Measurements from ENCODE around the gene TMBIM6.
A peak's percentile ranks its signal among the peaks of the same experiment; 100 is the strongest.
"Not testable (repeated sequence)": the region's sequence is repeated elsewhere in the genome, so short reads cannot be mapped to it uniquely, and the experiment has no call there.

Gene TMBIM6

DNA sequence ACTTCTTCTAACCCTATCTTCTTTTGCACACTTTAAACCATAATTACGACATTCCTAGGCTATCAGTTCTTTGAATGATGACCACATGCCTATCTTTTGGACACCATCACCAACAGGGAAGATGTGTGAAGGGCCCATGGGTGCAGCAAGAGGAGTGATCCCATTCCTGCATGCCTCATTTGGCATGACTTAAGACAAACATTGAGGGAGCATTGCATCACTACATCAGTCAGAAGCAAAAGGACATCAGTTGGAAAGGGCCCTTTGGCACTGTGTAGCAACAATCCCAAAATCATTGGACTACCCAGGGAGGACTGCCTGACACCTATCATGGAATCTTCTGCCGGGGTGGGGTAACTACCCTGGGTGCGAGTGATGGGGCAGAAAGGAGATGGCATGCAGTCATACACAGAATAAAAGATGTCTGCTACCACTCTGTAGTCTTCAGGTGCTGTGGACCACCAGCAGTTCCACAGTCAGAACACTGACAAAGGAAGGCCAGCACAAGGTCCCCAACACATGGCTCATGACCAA is 10.7 kb upstream of the TMBIM6 start:
- DNase-seq: no peak

DNA sequence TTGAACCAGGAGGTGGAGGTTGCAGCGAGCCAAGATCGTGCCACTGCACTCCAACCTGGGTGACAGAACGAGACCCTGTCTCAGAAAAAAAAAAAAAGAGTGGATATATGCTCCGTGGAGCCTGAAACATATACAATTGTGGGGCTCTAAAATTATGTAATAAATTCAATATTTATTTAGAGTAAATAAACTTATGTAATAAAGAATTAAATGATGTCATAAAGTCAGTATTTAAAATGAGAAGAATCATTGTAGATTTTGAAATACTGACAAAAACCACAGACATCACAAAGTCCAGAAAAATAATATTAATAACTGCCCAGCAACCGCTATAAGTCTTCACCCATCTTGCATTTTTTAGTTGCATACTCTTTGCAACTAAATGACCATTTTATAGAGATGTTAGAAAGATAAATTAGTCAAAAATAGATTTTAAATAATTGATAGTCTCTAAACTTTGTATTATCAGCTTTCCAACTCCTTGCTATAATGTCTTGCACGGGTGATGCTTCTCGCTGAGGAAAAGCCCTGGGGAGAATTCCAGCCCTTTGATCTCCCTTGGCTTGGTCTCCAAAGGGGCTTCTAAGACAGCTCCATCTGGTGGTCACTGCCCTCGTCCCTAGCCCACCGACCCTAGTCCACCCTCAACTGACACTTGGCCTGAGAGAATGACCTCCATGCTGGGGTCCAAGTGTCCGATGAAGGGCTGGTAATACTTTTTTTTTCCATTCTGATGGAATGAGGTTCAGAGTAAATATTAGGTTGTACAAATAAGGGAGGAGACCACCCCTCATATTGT is 7.9 kb upstream of the TMBIM6 start:
- DNase-seq: no peak

DNA sequence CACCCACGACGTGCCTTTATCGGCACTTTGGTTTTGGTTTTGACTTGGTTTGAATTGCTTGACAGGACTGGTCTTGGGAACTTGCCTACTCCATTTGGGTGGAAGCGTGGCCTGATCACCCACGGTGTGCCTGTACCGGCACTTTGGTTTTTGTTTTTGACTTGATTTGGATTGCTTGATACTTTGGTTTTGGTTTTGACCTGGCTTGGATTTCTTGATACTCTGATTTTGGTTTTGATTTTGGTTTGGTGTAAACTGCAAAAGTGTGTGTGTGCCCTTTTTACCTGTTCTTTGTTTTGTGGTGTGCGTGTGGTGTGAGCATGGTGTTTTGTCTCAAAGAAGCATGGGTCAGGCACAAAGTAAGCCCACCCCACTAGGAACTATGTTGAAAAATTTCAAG is 6.5 kb upstream of the TMBIM6 start:
- not testable (repeated sequence) for DNase-seq

DNA sequence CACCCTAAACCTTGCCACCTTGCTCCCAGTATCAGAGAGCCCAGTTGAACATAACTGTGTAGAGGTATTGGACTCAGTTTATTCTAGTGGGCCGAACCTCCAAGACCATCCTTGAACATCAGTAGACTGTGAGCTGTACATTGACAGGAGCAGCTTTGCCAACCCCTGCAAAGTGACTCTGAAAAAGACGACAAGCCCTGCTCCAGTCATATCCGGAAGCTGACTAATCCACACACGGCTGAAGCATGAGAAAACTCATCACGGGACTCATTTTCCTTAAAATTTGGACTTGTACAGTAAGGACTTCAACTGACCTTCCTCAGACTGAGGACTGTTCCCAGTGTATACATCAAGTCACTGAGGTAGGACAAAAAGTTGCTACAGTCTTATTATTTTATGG is 2.6 kb upstream of the TMBIM6 start:
- not testable (repeated sequence) for DNase-seq

DNA sequence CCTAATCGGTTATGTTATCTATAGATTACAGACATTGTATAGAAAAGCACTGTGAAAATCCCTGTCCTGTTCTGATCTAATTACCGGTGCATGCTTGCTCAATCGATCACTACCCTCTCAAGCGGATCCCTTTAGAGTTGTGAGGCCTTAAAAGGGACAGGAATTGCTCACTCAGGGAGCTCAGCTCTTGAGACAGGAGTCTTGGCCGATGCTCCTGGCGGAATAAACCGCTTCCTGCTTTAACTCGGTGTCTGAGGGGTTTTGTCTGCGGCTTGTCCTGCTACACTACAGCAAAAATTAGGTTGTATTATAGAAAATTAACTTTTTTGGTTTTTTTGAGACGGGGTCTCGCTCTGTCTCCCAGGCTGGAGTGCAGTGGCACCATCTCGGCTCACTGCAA is 1.1 kb upstream of the TMBIM6 start:
- DNase-seq: not testable (repeated sequence)

DNA sequence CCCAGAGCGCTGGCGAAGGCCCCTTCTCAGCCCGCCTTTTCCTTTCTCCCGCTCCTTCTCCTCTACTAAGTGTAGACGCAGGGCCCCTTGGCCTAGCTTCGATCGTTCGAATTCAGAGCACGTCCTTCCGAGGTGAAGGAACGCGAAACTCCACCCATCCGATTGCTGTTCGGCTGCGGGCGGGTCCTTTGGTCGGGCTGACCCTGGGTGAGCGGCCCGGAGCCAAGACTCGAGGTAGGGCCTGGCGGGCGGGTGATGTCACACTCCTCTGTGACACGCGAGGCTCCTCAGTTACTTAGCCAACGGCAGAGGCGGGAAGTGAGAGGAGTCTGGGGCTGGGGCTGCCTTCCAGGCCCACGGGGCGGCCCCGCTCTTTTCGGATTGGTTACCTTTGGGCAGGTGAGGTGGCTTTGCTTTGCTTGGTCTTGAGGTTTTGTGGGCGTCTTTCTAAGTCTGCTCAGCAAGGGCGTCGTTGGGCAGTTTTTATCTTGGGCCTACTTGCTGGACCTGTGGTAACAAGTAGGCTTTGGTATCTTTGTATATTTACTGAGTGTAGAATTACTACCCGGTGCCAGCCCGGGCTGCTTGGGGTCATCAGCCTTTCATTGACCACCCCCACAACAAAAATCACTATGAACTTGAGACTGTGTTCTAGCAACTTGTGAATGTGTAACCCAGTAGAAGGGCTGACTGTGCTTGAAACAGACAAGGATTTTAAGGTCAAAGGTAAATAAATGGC is 694 bp downstream of the TMBIM6 start:
- DNase-seq: no peak

DNA sequence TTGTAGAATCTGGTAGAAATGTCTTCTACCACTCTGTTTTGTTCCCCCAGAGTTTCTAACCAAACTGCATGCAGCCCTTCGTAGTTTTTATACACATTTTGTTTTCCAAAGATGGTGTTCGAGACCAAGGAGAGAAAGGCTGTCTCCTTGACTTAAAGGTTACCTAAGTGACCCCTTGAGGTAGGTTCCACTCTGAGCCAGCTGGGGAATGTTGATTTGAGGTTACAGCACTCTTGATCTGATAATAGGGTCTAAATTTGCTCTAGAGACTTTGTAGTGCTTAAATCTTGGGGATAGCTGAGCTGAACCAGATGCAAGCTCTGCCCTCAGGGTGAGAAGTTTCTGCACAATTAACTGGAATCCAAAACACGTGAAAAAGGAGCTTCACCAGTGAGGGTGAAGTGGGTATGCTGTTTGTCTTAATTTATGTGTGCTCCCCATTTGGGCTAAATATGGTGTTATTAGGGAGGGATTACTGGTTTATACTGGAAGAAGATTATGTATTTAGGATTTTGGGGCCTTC is 3.1 kb downstream of the TMBIM6 start:
- no peak for DNase-seq

DNA sequence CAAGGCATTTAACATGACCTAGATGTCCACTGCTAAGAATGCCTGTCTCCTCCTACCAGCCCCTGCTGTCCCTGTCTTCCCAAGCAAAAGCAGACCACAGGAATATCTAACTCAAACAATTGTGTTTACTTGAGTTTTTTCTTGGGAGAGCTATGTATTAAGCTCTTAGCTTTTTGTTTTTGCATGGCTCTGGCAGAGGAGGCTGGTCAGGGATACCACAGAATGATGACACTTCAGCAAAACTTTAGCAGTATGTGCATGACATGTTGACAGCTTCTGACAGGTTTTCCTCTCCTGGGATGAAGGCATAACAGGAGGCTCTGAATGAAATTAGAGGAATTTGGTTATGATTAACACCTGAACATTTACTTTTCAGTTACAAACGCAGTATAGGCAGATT is 6.9 kb downstream of the TMBIM6 start:
- no peak for DNase-seq

DNA sequence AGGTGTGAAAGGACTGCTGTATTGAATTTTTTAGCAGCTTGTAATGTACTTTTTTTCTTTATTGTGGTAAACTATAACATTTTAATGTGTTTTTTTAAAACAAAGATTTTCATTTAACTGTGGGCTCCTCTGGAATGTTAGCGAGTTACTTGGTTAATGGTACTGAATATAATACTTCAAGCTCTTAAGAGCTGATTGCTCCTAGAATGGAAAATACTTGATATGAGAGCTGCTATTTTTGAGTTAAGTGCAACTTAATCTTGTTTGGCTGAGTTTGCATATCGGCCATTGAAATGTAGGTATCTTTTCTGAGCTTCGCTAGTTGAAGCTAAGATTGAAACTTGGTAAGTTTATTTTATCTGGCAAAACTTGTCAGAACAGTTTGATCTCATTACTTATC is 7.4 kb downstream of the TMBIM6 start:
- DNase-seq: no peak

DNA sequence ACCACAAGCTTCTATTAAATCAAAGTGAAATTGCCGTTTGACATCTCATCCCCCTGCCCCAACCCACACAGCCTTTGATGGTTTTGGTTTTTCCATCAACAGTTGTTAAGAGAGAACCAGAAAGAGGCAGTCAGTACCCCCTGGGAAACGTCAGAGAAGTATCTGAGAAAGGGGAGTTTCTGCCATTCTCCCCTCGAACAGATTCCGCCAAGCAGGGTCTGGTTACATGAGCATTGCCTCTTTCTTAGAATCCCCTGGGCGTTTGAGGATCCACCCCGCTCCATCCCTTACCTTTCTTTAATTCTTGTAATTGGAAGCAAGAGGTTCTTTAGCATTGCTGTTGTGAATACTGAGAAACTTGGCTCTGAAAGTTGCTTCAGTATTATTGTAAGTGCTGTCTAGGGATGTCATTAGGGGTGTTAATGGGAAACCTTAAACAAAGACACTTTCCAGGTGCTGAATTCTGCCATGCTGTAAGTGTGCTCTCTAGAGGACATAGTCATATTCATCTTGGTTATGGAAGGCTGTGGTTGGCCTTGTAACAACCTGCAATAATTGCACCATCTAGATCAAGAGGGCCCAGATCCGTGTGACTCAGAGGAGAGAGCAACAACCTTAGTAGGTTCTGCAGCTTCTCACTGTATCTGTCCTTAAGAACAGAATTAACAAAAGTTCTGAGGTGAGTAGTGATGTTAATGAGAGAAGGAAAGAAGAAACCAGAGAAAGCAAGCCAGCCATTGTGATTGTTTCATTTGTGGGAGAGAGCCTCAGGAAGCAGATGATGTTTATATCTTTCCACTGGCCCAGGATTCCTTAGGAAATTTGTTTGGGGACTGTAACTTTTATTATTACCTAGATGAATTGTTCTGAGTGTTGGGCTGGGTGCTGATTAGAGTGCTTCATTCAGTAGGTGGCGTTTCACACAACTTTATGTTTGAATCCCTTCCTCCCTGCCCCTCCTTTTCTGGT is 9.0 kb downstream of the TMBIM6 start:
- DNase-seq: no peak

DNA sequence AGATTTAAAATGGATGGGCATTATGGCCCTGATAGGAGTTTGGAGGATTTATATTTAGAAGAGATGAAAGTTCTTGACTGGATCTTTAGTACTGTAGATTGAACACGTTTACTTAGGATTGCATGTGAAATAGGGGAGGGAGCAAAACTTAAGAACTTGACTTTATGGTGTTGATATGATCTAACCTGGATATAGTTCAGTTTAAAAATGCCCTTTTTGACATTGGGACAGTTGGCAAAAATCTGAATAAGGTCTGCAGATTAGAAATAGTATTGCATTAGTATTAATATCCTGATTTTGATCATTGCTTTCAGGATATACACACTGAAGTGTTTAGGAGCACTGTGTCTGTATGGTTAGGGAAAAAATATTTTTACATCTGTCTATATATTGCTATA is 9.6 kb downstream of the TMBIM6 start:
- no peak for DNase-seq

DNA sequence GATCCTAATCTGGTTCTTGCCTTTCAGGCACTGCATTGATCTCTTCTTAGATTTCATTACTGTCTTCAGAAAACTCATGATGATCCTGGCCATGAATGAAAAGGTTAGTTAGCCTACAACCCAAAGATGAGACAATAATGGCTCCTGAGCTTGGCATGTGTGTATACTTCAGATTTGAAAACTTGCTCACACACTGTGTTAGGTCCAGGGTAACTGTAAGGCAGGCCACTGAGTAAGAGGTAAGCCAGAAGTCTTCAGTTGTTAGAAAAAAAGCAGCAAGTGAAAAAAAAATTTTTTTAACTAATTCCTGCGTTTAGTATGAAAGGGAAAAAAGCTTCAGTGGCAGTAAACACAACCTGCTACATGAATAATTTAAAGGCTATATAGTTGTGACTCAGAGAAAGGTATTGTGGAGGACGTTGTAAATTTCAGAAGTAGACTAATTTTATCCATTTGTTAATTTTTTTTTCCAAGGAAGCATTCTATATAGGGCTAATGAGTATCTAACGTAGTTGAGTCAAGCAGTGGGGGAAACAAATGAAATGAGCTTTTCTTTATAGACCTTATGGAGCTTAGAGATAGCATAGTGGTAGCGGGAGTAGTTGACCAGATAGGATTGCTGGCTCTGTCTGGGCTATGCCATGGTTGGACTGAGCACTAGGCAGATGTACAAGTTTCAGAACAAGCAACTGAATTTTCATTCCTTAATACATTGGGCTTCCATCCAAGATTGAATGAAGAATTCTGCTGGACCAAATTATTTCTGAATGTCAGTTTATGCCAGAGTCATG is 20.5 kb downstream of the TMBIM6 start:
- DNase-seq: no peak

DNA sequence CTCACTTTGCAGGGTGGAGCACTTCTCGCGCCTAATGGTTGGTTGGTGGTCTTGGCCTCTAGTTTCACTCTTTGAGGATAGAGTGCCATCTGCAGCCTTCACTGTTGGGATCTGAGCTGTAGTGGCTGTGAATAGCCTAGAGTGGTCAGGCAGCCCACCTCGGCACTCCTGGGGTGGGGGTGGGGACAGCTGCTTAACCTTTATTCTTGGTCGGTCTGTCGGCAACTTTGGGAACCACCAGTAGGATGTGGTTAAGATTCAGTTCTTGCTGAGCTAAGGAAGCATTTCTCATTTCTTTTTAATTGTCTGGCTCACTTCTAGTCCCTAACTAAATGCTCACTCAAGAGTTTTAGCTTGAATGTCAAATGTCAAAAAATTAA is 21.1 kb downstream of the TMBIM6 start:
- no peak for DNase-seq

DNA sequence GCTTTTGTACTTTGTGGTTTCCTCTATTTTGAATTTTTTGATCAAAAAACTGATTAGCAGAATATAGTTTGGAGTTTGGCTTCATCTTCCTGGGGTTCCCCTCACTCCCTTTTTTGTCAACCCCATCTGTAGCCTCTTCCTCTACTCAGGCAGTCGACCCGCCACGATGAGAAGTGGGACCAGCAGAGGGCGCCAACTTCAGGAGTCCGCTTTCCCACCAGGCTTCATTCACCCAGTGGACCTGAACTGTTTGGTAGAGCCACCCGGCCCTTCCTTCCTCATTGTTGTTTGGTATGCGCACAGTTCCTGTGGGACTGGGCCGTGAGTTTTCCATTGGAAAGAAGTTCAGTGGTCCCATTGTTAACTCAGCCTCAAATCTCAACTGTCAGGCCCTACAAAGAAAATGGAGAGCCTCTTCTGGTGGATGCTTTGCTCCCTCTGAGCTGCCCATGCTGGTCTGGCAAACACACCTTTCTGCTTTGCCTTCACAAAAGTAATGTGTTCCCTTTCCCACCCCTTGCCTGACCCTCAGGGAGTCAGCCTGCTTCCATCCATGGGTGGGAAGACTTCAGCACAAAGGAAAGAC is 21.7 kb downstream of the TMBIM6 start:
- DNase-seq: peak; percentile 14

DNA sequence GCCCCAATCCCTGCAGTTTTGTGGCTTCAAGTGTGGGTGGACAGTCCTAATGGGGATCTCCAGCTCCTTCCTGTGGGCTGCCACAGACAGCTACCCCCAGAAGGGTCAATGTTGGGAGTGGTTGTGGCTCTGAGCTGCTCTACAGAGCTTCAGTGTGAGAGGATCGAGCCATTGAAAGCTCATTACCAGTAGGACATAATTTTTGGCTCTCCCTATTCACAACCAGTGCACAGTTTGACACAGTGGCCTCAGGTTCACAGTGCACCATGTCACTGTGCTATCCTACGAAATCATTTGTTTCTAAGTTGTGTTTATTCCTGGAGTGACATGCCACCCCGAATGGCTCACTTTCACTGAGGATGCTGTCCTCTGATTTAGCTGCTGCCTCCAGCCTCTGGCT is 22.8 kb downstream of the TMBIM6 start:
- DNase-seq: no peak

DNA sequence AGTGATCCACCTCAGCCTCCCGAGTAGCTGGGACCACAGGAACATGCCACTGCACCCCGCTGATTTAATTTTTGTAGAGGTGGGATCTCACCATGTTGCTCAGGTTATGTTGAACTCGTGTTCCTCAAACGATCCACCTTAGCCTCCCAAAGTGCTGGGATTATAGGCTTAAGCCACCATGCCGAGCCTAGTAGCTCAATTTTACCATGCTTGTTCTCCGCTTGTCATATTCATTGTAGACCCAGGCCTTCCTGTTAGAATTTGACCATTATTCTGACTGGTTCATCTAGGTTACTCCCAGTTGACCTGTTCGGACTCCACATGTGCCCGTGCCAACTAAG is 24.7 kb downstream of the TMBIM6 start:
- DNase-seq: no peak

DNA sequence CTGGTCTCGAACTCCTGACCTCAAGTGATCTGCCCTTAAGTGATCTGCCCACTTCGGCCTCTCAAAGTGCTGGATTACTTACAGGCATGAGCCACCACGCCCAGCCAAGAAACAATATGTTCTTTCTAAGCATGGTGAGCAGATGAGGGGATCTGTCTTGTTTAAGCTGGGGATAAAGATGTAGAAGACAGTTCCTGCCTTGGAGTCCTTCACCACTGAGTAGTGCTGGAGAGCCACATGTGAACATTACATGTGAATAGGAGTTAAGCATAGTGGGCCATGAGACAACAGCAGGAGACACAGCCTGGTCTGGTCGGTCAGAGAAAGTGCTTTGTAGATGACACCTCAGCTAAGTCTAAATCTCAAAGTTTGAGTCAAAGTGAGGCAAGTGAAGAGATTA is 26.0 kb downstream of the TMBIM6 start:
- DNase-seq: no peak

DNA sequence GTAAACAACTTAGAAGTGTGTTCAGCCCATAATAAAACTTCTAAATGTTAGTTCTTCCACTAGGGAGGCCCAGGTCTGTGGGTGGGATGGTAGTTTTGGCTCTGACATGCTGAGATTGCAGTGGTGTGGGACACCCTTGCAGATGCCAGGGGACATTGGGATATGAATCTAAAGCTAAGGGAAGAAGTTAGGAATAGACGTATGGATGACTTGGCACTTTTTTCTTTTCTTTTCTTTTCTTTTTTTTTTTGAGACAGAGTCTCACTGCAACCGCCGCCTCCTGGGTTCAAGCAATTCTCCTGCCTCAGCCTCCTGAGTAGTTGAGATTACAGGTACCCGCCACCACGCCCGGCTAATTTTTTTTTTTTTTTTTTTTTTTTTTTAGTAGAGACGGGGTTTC is 31.7 kb downstream of the TMBIM6 start:
- DNase-seq: not testable (repeated sequence)

DNA sequence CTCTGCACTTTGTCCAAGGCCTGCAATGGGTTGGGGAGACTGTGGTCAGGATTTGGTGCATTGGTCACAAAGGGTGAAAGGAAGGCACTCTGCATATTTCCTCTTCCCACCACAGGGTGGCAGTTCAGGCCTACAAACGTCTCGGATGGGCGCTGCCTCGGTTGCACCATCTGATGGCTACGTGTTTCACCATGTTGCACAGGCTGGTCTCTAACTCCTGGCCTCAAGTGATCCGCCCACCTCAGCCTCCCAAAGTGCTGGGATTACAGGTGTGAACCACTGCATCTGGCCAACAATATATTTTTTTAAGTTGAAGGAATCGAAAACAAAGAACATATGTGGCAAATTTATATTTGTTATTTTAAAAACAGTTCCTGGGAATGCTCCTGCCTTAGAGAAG is 35.1 kb downstream of the TMBIM6 start:
- peak; percentile 31 for DNase-seq

DNA sequence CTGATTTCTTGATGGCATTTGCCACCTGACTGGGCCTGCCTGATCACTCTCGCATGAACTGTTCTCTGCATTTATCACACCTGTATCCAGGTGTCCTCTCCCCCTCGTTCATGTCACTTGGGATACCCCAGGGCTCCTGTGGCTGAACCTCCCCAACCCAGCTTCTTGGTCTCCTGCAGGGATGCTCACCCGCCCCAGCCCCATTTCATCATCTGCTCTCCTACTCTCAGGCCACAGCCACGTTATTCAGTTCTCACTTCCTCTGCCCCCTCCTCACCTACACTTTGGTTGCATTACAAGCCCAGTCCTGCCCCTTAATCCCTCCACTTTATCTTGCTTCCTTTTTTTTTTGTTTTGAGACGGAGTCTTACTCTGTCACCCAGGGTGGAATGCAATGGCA is 35.5 kb downstream of the TMBIM6 start:
- DNase-seq: no peak

DNA sequence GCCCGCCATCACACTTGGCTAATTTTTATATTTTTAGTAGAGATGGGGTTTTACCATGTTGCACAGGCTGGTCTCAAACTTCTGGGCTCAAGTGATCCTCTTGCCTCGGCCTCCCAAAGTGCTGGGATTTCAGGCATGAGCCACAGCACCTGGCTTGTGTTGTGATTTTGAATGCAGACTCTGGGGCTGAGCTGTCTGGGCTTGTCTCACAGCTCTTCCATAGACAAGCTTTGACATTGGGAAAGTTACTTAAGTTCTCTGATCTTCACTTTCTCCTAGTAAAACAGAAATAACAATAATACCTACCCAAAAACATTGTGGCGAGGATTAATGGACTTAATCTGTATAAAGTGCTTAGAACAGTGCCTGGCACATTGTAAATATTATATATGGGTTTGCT is 36.0 kb downstream of the TMBIM6 start:
- no peak for DNase-seq

Measured in NCI-H1694 treated with DMSO at 0.1 percent for 48 hours (cell line).